ENCODE data around the gene CDC123.

DNA sequence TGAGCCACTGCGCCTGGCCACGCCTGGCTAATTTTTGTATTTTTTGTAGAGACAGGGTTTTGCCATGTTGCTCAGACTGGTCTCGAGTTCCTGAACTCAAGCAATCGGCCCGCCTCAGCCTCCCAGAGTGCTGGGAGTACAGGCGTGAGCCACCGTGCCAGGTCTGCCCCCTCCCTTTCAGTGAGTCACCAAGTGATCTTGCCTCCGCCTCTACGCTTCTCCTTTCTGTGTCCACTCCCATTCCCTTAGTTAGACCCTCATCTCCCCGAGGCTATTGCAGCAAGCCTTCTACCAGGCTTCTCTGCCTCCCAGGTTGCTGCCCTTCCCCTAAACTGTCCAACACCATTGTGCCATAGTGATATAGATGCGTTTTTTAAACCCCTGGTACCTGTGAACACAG, 32.9 kb downstream of the CDC123 start:
- no peak for TF ChIP-seq POLR2AphosphoS5 (IDR thresholded peaks at IDR 0.05; ENCODE audit: low read depth, low read length)
- no peak for TF ChIP-seq POLR2A (IDR thresholded peaks at IDR 0.05; ENCODE audit: low read depth, low read length)

Measured in GM12892 (cell line).